HS-5 (cell line): Measurements from ENCODE around the gene PHF21B.
"Not testable (repeated sequence)": the region's sequence is repeated elsewhere in the genome, so short reads cannot be mapped to it uniquely, and the experiment has no call there.

Experiments
- DNase-seq: peaks from one replicate; pipeline ENCODE4 v3.0.0-alpha.2; 2012; ENCODE audit warnings: low read depth

Gene PHF21B

DNA sequence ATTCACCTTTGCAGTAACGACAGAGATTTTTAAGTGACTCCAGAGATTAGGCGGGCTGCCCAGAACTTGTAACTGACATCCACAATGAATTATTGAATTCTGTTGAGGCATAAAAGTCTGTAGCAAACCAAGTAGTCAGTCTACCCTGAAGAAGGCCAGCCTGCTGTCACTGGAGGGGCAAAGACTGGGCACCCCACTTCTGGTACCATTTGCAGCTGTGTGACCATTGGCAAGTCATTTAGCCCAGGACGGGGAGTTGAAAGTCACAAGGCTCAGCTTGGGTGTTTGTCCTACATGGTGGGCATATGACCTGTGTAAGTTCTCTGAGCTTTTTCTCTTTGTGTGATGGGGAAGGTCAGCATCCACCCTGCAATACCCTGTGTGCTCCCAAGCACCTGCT is 138.0 kb downstream of the PHF21B start:
- no peak for DNase-seq

DNA sequence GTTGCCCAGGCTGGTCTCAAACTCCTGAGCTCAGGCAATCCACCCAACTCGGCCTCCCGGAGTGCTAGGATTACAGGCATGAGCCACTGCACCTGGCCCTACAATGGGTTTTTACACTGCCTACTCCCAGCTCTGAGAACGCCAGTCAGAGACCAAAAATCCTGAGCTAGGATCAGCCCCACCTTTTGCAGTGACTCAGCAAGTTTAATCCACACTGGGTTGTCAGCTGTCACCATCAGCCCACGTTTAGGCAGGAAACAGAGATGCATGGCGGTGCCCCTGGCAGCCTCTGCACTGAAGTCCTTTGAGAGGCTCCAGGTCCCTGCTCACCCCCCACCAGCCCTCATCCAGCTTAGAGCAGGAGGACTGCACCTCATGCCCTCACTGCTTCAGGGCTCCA is 139.8 kb downstream of the PHF21B start:
- no peak for DNase-seq

DNA sequence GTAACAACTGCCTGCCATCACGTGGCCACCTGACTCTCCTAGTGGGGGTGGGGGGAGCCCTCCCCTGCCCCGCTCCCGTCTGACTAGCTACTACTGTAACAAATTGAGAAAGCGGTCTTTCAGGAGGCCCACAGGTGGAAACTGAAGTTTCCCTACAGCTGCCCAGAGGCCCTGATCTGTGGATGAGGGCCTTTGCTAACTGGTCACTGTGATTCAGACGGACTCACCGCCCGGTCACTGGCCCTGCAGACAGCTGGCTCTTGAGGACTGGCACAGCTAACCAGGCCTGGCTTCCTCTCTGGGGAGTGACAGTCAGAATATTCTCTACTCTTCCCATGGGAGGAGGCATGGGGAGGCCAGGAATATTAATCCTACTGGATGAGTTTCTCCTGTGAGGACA is 140.6 kb downstream of the PHF21B start:
- no peak for DNase-seq

DNA sequence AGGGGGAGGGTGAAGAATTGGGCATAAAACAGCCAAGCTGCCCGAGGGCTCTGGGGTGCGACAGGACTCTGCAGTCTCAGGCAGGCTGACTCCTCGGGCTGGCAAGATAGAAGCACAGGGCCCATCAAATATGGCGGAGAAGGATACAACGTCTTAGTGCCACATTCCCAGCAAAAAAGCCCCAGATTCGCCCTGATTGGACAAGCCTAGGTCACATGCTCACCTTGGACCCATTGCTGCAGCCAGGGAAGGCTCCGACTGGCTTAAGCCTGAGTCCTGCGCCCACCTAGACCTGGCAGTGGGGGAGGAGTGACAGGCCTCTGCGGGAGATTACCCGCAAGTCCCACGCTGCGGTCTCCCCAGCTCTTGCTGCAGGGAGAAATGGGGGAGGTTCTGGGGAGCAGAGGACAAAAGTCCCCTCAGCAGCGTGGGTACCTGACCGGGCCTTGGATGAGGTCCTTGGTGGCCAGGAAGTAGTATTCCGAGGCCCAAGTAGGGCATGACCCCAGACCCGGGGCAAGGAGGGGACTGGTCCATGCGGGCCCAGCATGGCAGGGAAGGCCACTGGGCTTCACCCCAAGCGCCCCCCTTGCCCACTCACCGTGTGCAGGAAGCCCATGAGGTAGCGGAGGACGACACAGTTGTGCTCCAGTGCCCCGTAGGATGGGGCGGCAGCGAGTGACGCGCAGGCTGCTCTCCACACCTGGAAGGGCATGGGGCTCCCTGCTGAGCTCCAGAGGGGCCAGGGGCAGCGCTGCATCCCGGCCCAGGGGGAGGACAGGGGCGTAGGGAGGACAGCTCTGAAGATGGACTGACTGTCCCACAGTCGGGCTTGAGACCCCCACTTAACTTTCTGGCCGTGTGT is 144.4 kb downstream of the PHF21B start:
- no peak for DNase-seq

DNA sequence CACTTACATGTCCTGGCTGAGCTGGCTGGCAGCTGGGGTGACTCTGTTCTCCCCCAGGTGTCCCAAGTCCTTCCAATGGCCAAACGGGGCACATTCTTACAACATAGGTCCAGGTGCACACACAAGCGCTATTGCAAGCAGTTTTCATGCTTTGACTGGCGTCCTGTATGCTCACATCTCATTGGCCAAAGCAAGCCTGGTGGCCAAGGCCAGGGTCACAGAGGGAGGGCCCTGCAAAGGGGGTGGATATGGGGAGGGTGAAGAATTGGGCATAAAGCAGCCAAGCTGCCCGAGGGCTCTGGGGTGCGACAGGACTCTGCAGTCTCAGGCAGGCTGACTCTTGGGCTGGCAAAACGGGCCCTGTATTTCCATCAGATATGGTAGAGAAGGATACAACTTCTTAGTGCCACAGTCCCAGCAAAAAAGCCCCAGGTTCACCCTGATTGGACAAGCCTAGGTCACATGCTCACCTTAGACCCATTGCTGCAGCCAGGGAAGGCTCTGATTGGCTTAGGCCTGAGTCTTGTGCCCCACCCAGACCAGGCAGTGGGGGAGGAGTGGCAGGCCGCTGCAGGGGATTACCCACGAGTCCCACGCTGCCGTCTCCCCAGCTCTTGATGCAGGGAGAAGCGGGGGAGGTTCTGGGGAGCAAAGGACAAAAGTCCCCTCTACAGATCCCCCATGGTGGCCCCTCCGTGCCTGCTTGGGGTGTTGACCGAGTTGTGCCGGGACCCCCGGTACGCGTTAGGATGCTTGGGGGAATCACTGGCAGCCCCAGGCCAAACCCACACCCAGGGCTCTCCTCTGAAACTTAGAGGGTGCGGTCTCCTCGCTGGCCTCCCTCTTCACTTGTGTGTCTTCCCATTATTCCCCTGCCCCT is 146.6 kb downstream of the PHF21B start:
- no peak for DNase-seq

DNA sequence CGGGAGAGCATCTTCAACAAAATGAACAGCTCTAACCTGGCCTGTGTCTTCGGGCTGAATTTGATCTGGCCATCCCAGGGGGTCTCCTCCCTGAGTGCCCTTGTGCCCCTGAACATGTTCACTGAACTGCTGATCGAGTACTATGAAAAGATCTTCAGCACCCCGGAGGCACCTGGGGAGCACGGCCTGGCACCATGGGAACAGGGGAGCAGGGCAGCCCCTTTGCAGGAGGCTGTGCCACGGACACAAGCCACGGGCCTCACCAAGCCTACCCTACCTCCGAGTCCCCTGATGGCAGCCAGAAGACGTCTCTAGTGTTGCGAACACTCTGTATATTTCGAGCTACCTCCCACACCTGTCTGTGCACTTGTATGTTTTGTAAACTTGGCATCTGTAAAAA is 147.5 kb downstream of the PHF21B start:
- DNase-seq, result no peak

DNA sequence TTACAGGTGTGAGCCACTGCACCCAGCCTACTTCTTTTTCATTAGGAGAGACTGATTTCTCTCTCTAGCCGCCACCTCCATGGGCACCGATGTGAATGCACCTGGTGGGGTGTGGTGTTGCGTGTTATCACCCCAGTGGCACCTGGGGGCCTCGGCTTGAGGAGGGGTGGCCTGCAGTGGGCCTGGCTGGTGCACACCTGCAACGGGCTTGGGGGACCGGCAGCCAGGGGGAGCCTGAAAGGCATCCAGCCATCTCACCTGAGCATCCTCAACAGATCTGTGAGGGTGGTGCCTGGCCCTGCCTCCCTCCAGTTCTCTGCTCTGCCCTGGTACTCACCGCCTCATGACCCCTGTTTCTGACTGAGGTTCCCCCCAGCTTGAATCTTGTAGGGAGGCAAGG is 148.6 kb downstream of the PHF21B start:
- no peak for DNase-seq

DNA sequence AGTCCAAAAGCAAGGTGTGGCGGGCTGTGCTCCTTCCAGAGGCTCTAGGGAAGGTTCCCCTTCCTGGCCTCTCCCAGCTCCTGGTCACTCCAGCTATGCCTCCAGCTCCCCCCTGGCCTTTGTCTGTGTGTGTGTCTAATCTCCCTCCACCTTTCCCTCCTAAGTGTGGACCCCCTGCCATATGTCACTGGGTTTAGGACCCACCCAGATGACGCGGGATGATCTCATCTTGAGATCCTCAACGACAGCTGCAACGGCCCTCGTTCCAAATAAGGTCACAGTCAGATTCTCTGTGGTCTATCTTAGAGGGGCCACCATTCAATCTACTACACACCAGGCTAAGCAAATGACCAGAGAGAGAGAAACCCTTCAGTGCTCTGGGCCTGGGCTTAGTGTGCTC is 149.5 kb downstream of the PHF21B start:
- no peak for DNase-seq

DNA sequence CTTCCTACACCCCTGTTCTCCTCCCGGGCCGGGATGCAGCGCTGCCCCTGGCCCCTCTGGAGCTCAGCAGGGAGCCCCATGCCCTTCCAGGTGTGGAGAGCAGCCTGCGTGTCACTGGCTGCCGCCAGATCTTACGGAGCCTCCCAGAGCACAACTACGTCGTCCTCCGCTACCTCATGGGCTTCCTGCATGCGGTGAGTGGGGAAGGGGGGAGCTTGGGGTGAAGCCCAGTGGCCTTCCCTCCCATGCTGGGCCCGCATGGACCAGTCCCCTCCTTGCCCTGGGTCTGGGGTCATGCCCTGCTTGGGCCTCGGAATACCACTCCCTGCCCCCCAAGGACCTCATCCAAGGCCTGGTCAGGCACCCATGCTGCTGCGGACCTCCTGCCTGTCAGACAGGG is 150.2 kb downstream of the PHF21B start:
- no peak for DNase-seq

DNA sequence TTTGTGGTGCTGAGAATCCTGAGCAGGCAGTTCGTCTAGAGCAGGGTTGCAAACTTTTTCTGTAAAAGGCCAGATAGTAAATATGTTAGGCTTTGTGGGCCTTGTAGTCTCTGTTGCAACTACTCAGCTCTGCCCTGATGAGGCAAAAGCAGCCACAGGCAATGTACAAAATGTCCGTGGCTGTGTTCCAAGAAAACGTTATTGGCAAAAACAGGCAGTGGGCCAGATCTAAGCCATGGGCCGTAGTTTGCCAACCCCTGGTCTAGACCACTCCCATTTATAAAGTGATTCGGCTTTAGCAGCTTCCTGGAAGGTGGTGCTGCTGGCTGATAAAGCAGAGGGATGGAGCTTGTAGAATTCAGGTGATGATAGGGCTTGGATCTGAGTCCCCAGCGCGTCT is 151.0 kb downstream of the PHF21B start:
- DNase-seq, result not testable (repeated sequence)

DNA sequence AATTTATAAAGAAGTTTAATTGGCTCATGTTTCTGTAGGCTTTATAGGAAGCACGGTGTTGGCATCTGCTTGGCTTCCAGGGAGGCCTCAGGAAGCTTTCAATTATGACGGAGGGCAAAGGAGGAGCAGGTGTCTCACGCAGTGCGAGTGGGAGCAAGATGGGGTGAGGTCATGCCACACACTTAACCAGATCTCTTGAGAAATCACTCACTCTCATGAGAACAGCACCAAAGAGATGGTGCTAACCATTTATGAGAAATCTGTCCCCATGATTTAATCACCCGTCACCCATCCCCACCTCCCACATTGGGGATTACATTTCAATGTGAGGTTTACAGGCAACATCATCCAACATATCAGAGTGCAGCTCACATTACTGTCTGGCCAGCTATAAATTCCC is 153.9 kb downstream of the PHF21B start:
- DNase-seq, result no peak

DNA sequence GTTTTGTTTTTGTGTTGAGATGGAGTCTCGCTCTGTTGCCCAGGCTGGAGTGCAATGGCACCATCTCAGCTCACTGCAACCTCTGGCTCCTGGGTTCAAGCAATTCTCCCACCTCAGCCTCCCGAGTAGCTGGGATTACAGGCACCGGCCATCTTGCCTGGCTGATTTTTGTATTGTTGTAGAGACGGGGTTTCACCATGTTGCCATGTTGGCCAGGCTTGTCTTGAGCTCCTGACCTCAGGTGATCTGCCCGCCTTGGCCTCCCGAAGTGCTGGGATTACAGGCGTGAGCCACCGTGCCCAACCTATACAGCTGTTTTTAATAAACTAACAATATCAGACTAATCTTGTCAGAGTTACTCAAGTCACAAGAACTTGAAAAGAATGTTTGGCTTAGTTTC is 155.2 kb downstream of the PHF21B start:
- DNase-seq, result not testable (repeated sequence)

DNA sequence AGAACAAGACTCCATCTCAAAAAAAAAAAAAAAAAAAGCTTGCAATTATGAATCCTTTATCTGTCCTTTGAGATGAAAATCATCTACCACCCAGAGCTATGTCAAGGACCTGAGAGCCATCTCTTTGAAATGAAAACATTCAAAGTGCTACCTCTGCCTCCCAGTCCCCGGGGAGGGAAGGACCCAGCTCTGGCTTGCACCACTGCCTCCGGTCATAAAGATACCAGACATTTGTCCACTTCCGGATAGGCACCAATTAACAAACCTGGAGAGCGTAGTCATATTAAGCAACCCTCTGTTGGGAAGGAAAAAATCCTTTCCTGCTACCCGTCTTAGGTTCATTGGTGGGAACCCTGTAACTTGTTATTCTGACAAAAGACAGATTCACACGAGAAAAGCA is 158.9 kb downstream of the PHF21B start:
- DNase-seq, result no peak

DNA sequence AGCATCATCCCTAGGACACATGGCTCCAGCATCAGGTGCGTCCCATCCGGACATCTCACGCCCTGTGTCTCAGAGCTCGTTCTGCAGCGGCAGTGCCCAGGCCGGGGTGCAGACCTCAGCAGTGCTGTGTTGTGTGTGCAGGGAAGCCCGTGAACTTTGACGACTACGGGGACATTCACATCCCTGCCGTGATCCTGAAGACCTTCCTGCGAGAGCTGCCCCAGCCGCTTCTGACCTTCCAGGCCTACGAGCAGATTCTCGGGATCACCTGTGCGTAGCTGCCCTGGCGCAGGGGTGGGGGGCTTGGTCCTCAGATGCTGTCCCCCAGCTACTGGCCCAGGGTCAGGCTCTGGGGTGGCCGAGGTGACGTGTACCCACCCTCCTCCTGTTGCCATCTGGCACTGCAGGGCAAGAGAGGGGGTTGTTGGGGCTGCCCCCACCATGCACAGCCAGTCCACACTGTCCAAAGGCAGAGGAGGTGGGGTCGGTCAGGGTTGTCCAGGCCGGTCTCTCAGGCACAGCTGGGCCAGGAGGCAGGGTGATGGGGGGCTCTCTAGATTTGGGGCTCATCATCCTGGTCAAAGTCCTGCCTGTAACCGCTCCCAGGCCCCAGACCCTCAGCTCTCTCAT is 160.9 kb downstream of the PHF21B start:
- DNase-seq, result no peak

DNA sequence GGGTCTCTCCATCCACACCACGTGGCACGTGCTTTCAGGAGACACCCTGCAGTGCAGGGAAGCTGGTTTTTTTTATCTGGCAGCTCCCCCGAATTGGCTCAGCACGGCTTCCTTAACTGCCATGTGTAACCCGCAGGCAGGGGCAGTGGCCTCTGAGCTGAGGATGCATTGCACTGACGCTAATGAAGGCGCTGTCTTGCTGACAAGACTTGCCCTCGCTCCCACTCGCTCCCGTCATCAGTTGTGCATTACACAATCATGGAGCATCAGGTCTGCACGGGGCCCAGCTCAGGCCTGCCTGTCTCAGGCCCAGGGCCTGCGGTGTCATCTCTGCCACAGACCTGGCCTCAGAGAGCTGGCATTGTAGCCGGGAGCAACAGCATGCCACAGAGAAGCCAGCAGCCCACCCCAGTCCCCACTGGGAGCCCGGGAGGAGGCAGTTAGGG is 161.5 kb downstream of the PHF21B start:
- DNase-seq, result no peak

DNA sequence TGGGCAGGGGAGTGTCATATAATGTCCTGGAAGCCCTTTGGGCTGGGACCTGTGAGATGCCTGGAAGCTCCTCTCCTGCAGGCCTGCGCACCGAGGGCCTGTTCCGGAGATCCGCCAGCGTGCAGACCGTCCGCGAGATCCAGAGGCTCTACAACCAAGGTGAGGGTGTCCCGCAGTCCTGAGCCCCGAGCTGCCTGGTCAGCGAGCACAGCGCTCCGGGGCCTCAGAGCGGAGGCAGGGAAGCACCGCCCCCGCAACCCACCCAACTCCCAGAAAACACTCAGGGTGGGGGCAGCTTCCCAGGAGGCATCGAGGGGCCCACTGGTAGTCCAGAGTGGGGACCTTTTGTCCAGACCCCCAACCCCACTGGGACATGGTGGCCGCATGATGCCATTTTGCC is 161.9 kb downstream of the PHF21B start:
- DNase-seq, result no peak

DNA sequence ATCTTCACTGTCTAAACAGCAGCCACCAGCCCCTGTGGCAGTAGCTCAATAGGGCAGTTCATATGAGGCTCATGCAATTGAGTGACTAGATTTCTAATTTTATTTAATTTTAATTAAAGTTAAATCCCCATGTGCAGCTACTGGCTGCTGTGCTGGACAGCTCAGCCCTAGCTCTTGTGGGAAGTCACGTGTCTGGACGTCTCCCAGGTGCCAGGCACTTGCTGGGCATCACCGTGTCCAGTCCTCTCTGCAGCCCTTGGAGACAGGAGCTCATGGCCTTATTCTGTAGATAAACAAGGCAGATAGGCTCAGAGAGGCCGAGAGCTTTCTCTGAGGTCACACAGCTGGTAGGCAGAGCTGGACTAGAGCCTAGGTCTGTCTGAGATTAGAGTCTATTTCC is 162.4 kb downstream of the PHF21B start:
- DNase-seq, result no peak

DNA sequence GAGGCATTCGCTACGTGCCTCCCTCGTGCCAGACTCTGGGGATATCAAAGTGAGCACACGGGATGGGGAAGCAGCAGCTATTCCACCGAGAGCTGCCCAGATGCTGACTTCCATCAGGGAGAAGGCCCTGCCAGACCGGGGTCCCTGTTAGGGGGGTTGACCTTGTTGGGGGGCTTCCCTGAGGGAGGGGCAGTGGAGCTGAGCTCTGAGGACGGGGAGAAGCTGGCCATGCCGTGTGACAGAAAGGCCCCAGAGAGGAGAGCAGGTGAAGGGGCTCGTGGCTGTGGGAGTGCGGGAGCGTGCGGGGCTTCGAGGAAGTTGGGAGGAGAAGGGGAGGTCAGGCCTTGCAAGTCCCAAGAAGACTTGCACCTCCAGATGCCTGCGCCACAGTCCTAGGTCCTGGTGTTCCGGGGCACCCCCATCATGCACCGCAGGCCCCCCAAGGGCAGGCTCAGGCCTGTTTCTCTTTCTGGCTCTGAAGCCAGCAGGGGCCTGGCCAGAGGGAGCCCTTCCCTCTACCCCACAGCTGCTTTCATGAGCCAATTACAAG is 163.0 kb downstream of the PHF21B start:
- no peak for DNase-seq

DNA sequence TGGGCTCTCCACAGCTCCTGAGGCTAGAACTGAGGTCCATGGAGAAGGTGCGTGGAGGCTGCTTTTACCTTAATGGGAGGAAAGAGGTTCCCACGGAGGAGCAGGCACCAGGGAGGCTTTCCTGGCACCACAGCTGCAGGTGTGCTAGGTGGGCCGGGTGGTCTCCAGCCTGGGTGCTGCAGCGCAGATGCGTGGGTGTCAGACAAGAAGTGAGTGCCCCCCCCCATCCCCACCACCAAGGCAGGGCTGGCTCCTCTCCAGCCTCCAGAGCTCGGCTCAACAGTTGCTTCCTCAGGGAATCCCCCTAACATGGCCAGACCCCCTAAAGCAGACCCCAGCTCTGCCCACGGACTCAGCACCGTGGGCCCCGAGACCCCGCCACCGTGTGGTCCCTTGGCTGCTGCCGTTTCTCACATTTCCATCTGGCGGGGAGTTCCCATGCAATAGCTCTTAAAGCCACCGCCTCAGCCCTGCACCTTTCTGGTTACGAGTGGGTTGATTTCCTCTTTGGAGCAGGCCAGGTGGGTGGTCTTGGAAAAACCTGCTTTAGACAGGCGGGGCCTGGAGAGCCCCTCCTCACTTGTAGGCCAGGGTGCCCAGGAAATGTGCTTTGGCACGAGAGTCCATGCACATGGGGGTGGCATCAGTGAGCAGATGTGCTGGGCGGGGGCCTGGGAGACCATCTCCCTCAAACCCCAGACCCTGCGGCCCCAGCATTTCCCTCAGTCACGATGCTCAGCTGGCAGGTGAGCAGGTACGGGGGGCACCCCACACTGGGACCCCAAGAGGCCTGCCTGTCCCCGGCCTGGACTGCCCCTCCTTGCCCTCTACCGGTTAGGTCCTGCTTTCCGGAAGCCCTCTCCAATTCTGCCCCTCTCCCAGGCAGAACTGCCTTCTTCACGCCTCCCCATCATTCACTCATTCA is 163.7 kb downstream of the PHF21B start:
- no peak for DNase-seq

DNA sequence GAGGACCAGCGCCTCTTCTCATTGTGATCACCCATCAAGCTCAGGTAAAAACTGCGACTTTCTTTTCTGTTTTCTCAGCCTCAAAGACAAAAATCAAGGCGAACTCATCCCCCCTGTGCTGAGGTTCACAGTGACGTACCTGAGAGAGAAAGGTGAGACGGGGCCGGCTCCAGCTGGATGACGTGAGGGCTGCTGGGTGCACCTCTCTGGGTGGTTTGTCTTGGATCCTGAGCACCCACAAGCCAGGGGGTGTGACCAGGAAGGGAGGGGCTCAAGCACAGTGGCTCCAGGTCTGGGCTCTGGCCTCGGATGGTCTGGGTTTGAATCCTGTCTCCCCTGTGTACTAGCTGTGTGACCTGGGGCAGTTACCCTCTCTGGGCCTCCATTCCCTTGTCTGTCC is 164.6 kb downstream of the PHF21B start:
- DNase-seq, result no peak

DNA sequence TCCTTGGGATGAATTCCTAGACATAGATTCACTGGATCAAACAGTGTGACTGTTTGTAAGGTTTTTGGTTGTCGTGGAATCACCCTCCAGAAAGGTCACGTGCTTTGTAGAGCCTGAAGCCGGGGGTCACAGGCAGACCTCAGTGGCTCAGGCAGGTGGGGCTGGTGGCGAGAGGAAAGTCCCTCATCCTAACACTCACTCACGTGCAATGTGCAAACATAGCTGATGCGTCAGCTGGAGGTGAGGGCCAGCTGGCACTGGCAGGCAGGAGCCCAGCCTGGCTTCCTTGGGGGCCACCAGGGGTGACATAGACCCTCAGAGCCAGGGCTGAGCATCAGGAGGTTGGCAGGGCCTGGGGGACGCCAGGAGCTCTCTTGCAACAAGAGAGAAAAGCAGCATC is 167.4 kb downstream of the PHF21B start:
- no peak for DNase-seq
